GM18502 (cell line): ENCODE data around the gene ZFYVE19.

ENCODE experiments used
- ATAC-seq: cut with Tn5 transposase; IDR thresholded peaks from one replicate; pipeline ENCODE4 v1.9.1; 2021; ENCODE audit warnings: mild to moderate bottlenecking; ENCODE audit not compliant: unreplicated experiment, poor library complexity

Gene ZFYVE19

GRCh38 chr15:40812721-40813425 is 6.0 kb downstream of the ZFYVE19 start:
- ATAC-seq: no peak

- no peak for ATAC-seq
Measured at GRCh38 chr15:40815042-40815698, 8.3 kb downstream of the ZFYVE19 start.

GRCh38 chr15:40819048-40819447 is 12.2 kb downstream of the ZFYVE19 start:
- no peak for ATAC-seq

GRCh38 chr15:40821195-40821594 is 14.3 kb downstream of the ZFYVE19 start:
- no peak for ATAC-seq

GRCh38 chr15:40823572-40824343 is 16.9 kb downstream of the ZFYVE19 start:
- no peak for ATAC-seq

- ATAC-seq: no peak
Measured at GRCh38 chr15:40825661-40826422, 19.0 kb downstream of the ZFYVE19 start.

GRCh38 chr15:40826423-40827075 is 19.7 kb downstream of the ZFYVE19 start:
- ATAC-seq: no peak

GRCh38 chr15:40828447-40829036 is 21.7 kb downstream of the ZFYVE19 start, which contains the start of gene PPP1R14D:
Gene PPP1R14D, minus strand, starts transcription at chr15:40828708. Its CDS starts 67 bp downstream, at chr15:40828641.
- ATAC-seq: no peak

GRCh38 chr15:40829115-40829514 is 22.2 kb downstream of the ZFYVE19 start:
- ATAC-seq: no peak

- ATAC-seq: no peak
Measured at GRCh38 chr15:40830884-40831283, 24.0 kb downstream of the ZFYVE19 start.

- ATAC-seq: no peak
Measured at GRCh38 chr15:40831861-40832260, 25.0 kb downstream of the ZFYVE19 start.

- no peak for ATAC-seq
Measured at GRCh38 chr15:40832903-40833302, 26.0 kb downstream of the ZFYVE19 start.

GRCh38 chr15:40836020-40836419 is 29.1 kb downstream of the ZFYVE19 start:
- no peak for ATAC-seq

- no peak for ATAC-seq
Measured at GRCh38 chr15:40838756-40839155, 31.9 kb downstream of the ZFYVE19 start.

- no peak for ATAC-seq
Measured at GRCh38 chr15:40841741-40842140, 34.9 kb downstream of the ZFYVE19 start.

GRCh38 chr15:40843261-40843884 is 36.5 kb downstream of the ZFYVE19 start:
- ATAC-seq: no peak

GRCh38 chr15:40843885-40844695 is 37.2 kb downstream of the ZFYVE19 start, which contains the start of gene SPINT1:
Gene SPINT1, plus strand, starts transcription at chr15:40844048. Its CDS starts 507 bp downstream, at chr15:40844555.
- ATAC-seq: no peak

GRCh38 chr15:40844696-40845030 is 37.8 kb downstream of the ZFYVE19 start:
- ATAC-seq: no peak
